ENCODE results near the gene MILR1. TPM values are rescaled to one million over a fixed set of nuclear protein-coding genes. Genes with fewer than 3 reads are reported as not detected.

MILR1 gene
- polyA plus RNA-seq, 1 donor (not counting 4 experiments of a cell fraction or from before 2014, with no cell fraction given): not detected

DNA sequence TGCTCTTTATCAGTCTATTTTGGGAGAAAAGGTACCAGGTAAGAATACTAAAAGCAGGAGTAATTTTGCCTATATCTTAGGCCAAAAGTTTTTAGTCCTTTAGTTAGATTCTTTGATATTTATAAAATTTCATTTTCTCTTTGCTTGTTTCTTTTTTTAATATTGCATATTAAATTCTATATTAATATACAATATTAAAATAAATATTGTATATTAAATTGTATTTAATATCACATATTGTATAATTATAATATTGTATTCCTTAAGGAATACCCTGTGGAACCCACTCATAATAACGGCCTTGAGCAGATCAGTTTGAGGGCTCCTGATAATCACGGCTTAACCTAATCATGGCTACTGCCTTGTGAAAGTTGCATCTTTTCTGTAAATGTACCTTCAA, 59.8 kb downstream of the MILR1 start:
- dilution Hi-C loops (cut with MboI; ENCODE audit: extremely low pct_ligation_motif_present, low sequenced_read_pairs): no loop called here
- DNase-seq (ENCODE audit: low read depth, low spot score) (no peak), FAIRE-seq (no peak)
- peaks cover 66% of the 10 kb centered on the region for H3K79me2 ChIP-seq (ENCODE audit: control insufficient read depth, insufficient read depth, low read length)
- peaks cover 5 to 46% of the 10 kb centered on the region in 2 experiments for H3K36me3 ChIP-seq (ENCODE audit: control insufficient read depth in 2 of 2, extremely low read depth in 1 of 2, insufficient read depth in 2 of 2, low read length in 2 of 2)
- peaks cover 19% of the 10 kb centered on the region for H3K4me1 ChIP-seq (ENCODE audit: control insufficient read depth, extremely low read depth, insufficient read depth, low read length)
- H3K9me1 ChIP-seq (ENCODE audit: control insufficient read depth, extremely low read depth, insufficient read depth, low read length): no peaks in the 10 kb centered on the region
- H4K20me1 ChIP-seq (ENCODE audit: control insufficient read depth, extremely low read depth, insufficient read depth, low read length): peaks cover 18% of the 10 kb centered on the region
- peak overlapping the region in 2 of 3 experiments; percentile 81 to 100 for H3K4me3 ChIP-seq (ENCODE audit: control insufficient read depth in 2 of 3, extremely low read depth in 1 of 3, insufficient read depth in 2 of 3, low read depth in 1 of 3, low read length in 3 of 3)
- TF ChIP-seq, protein P1, sequence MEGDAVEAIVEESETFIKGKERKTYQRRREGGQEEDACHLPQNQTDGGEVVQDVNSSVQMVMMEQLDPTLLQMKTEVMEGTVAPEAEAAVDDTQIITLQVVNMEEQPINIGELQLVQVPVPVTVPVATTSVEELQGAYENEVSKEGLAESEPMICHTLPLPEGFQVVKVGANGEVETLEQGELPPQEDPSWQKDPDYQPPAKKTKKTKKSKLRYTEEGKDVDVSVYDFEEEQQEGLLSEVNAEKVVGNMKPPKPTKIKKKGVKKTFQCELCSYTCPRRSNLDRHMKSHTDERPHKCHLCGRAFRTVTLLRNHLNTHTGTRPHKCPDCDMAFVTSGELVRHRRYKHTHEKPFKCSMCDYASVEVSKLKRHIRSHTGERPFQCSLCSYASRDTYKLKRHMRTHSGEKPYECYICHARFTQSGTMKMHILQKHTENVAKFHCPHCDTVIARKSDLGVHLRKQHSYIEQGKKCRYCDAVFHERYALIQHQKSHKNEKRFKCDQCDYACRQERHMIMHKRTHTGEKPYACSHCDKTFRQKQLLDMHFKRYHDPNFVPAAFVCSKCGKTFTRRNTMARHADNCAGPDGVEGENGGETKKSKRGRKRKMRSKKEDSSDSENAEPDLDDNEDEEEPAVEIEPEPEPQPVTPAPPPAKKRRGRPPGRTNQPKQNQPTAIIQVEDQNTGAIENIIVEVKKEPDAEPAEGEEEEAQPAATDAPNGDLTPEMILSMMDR (optimal IDR thresholded peaks at IDR 0.05 in 1 of 3, IDR thresholded peaks at IDR 0.05 in 1 of 3, conservative IDR thresholded peaks at IDR 0.05 in 1 of 3; ENCODE audit: extremely low read depth in 1 of 3, insufficient read depth in 2 of 3, low read length in 3 of 3): no peak
- no peak for TF ChIP-seq EZH2 (IDR thresholded peaks at IDR 0.05; ENCODE audit: low read length)
- no peak overlapping the region for H3K27ac ChIP-seq (ENCODE audit: control insufficient read depth, insufficient read depth, low read length)
- no peaks in the 10 kb centered on the region for H3K9me3 ChIP-seq (ENCODE audit: control insufficient read depth, low read depth, low read length)
- no peak overlapping the region for H3K9ac ChIP-seq (ENCODE audit: control insufficient read depth, extremely low read depth, insufficient read depth, low read length)
- no peak overlapping the region for H2AFZ ChIP-seq (ENCODE audit: control insufficient read depth, low read length)
- peak overlapping the region; percentile 87 for H3K4me2 ChIP-seq (ENCODE audit: control insufficient read depth, extremely low read depth, insufficient read depth, low read depth, low read length)
- no peaks in the 10 kb centered on the region for H3K27me3 ChIP-seq (ENCODE audit: control insufficient read depth, extremely low read depth, insufficient read depth, low read length)

DNA sequence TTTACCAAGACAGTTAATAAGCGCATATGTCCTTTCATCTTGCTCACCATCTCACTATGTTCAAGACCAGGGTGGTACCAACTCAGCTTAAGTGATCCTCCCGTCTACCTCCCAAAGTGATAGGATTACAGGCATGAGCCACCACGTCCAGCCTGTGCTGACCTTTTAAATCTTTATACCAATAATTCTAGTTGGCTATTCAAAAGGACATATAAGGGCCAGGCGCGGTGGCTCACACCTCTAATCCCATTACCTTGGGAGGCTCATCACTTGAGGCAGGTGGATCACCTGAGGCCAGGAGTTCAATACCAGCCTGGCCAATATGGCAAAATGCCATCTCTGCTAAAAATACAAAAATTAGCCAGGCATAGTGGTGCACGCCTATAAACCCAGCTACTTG, 60.3 kb downstream of the MILR1 start:
- Histone ChIP-seq H3K4me2 (ENCODE audit: control insufficient read depth, extremely low read depth, insufficient read depth, low read depth, low read length) (peak overlapping the region; percentile 2), H2AFZ (ENCODE audit: control insufficient read depth, low read length) (no peak overlapping the region), H3K27me3 (ENCODE audit: control insufficient read depth, extremely low read depth, insufficient read depth, low read length) (no peaks in the 10 kb centered on the region), H3K36me3 (ENCODE audit: control insufficient read depth in 2 of 2, extremely low read depth in 1 of 2, insufficient read depth in 2 of 2, low read length in 2 of 2) (peaks cover 3 to 43% of the 10 kb centered on the region in 2 experiments), H4K20me1 (ENCODE audit: control insufficient read depth, extremely low read depth, insufficient read depth, low read length) (peaks cover 14% of the 10 kb centered on the region), H3K4me1 (ENCODE audit: control insufficient read depth, extremely low read depth, insufficient read depth, low read length) (peaks cover 14% of the 10 kb centered on the region), H3K27ac (ENCODE audit: control insufficient read depth, insufficient read depth, low read length) (no peak overlapping the region), H3K9ac (ENCODE audit: control insufficient read depth, extremely low read depth, insufficient read depth, low read length) (no peak overlapping the region), H3K4me3 (ENCODE audit: control insufficient read depth in 2 of 3, extremely low read depth in 1 of 3, insufficient read depth in 2 of 3, low read depth in 1 of 3, low read length in 3 of 3) (no peak overlapping the region), H3K79me2 (ENCODE audit: control insufficient read depth, insufficient read depth, low read length) (peaks cover 61% of the 10 kb centered on the region), H3K9me1 (ENCODE audit: control insufficient read depth, extremely low read depth, insufficient read depth, low read length) (no peaks in the 10 kb centered on the region), H3K9me3 (ENCODE audit: control insufficient read depth, low read depth, low read length) (no peaks in the 10 kb centered on the region)
- dilution Hi-C loops (cut with MboI; ENCODE audit: extremely low pct_ligation_motif_present, low sequenced_read_pairs): no loop called here
- FAIRE-seq (no peak), DNase-seq (ENCODE audit: low read depth, low spot score) (no peak)
- no peak for TF ChIP-seq EZH2 (IDR thresholded peaks at IDR 0.05; ENCODE audit: low read length)

DNA sequence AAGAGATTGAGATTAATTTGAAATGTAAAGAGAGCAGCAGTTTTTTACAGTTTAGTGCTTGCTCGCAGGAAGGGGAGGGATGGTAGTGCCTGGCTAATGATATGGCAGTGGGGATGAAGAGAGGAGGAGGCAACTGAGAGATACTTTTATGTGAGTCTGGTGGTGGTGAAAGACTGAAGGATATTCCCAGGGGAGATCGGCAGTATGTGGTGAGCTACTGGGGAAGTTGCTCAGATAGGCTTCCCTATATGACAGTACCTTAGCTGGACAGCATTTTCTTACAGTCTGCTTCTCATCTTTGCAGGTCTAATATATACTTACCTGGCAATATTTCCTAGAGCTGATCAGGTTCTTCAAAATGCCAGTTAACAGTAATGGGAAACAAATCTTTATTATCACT, 66.5 kb downstream of the MILR1 start:
- H3K27me3 ChIP-seq (ENCODE audit: control insufficient read depth, extremely low read depth, insufficient read depth, low read length): no peaks in the 10 kb centered on the region
- H3K4me3 ChIP-seq (ENCODE audit: control insufficient read depth in 2 of 3, extremely low read depth in 1 of 3, insufficient read depth in 2 of 3, low read depth in 1 of 3, low read length in 3 of 3): no peak overlapping the region
- FAIRE-seq (no peak), DNase-seq (ENCODE audit: low read depth, low spot score) (no peak)
- H4K20me1 ChIP-seq (ENCODE audit: control insufficient read depth, extremely low read depth, insufficient read depth, low read length): no peaks in the 10 kb centered on the region
- no peak overlapping the region for H3K4me2 ChIP-seq (ENCODE audit: control insufficient read depth, extremely low read depth, insufficient read depth, low read depth, low read length)
- TF ChIP-seq EZH2 (IDR thresholded peaks at IDR 0.05; ENCODE audit: low read length): no peak
- TF ChIP-seq, protein P1 (optimal IDR thresholded peaks at IDR 0.05 in 1 of 3, IDR thresholded peaks at IDR 0.05 in 1 of 3, conservative IDR thresholded peaks at IDR 0.05 in 1 of 3; ENCODE audit: extremely low read depth in 1 of 3, insufficient read depth in 2 of 3, low read length in 3 of 3): no peak
- H3K9ac ChIP-seq (ENCODE audit: control insufficient read depth, extremely low read depth, insufficient read depth, low read length): no peak overlapping the region
- H3K4me1 ChIP-seq (ENCODE audit: control insufficient read depth, extremely low read depth, insufficient read depth, low read length): no peaks in the 10 kb centered on the region
- H3K36me3 ChIP-seq (ENCODE audit: control insufficient read depth in 2 of 2, extremely low read depth in 1 of 2, insufficient read depth in 2 of 2, low read length in 2 of 2): peaks cover 14 to 46% of the 10 kb centered on the region in 2 experiments
- peaks cover 13% of the 10 kb centered on the region for H3K79me2 ChIP-seq (ENCODE audit: control insufficient read depth, insufficient read depth, low read length)
- dilution Hi-C loops (cut with MboI; ENCODE audit: extremely low pct_ligation_motif_present, low sequenced_read_pairs): no loop called here
- H3K27ac ChIP-seq (ENCODE audit: control insufficient read depth, insufficient read depth, low read length): no peak overlapping the region
- no peaks in the 10 kb centered on the region for H3K9me1 ChIP-seq (ENCODE audit: control insufficient read depth, extremely low read depth, insufficient read depth, low read length)
- H2AFZ ChIP-seq (ENCODE audit: control insufficient read depth, low read length): no peak overlapping the region
- H3K9me3 ChIP-seq (ENCODE audit: control insufficient read depth, low read depth, low read length): no peaks in the 10 kb centered on the region
